Activated CD8-positive, alpha-beta T cell treated with anti-CD3 and anti-CD28 coated beads, Interleukin-2, amount 10 ng/mL, durations not matched to agents 7 days and 5 days (primary cell): ENCODE data around the gene DIS3L2. TPM values are rescaled to one million over a fixed set of nuclear protein-coding genes. Genes with fewer than 3 reads are reported as not detected.
"Not testable (repeated sequence)": the region's sequence is repeated elsewhere in the genome, so short reads cannot be mapped to it uniquely, and the experiment has no call there.

Experiments used
- ATAC-seq: fragments of 150-1000 bp; cut with Tn5 transposase; one replicate; pipeline ENCODE4 v1.10.0; 2021; ENCODE audit warnings: moderate library complexity
- CTCF ChIA-PET: fragments of 350-600 bp; sonication (Branson Sonifier 250); formaldehyde crosslinking; loops from one replicate; lab custom pipeline; 2021; ENCODE audit warnings: antibody characterized with exemption; lab: Charles Lee
- POLR2A ChIA-PET: fragments of 350-600 bp; sonication (Branson Sonifier 250); formaldehyde crosslinking; loops from one replicate; lab custom pipeline; 2021; ENCODE audit warnings: antibody characterized with exemption; lab: Charles Lee
- DNase-seq: peaks from one replicate; pipeline ENCODE4 v3.0.0-alpha.2; 2020
- H3K27ac Mint-ChIP-seq: one replicate; pipeline ENCODE4 v1.8.0; 2021; ENCODE audit warnings: mild to moderate bottlenecking, mixed read lengths
- H3K27me3 Mint-ChIP-seq: one replicate; pipeline ENCODE4 v1.8.0; 2021; ENCODE audit warnings: low read depth, mixed read lengths
- H3K36me3 Mint-ChIP-seq: one replicate; pipeline ENCODE4 v1.8.0; 2021; ENCODE audit warnings: low read depth, mixed read lengths
- H3K4me1 Mint-ChIP-seq: one replicate; pipeline ENCODE4 v1.8.0; 2021; ENCODE audit warnings: low read depth, mixed read lengths
- H3K4me3 Mint-ChIP-seq: one replicate; pipeline ENCODE4 v1.8.0; 2021; ENCODE audit warnings: mild to moderate bottlenecking, mixed read lengths
- H3K9me3 Mint-ChIP-seq: one replicate; pipeline ENCODE4 v1.8.0; 2022; ENCODE audit warnings: mixed read lengths; ENCODE audit not compliant: insufficient read depth
- total RNA-seq, 2 experiments: library from RNA; stranded (reverse); gene quantifications; one replicate each; pipeline ENCODE4 v1.2.3, GENCODE V29; 2021

Gene DIS3L2
- total RNA-seq, 2 experiments from 2014 or later, result 32.2 to 36.2 TPM

DNA sequence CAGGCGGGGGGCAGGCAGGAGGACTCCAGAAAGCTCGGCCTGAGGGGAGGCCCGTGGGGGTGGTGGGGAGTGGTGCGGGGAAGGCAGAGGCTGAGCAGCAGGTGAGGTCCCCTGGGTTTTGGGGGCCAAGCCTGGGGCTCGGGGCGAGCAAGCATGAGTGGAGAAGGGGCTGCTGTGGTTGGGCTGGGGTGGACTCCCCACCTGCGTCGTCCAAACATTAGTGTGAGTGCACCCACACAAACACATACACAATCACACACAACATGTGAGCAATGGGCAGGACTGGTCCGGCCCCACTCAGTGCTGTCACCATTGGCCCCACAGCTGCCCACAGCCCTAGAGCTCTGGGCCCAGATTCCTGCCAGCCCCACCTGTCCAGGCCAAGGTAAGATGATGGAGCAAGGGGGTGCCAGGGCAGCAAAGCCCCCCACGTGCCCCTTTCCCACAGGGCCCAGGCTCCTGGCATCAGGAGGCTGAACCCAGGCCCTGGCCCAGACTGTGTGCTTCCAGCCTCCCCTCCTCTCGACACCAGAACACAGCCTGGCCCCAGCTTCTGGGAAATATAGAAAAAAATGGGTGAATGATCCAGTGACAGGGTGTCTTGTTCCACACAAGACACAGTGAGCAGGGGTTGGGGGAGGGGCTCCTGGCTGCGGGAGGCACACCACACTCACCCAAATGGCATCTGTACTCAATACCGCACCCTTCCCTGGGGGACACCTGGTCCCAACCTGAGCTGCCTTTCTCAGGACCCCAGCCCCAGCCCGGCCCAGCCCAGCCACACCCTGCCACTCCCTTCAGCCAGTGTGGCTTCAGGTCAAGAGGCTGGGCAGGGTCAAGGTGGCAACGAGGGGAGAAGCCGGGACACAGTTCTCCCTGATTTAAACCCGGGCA is 416.6 kb downstream of the DIS3L2 start:
- Mint-ChIP-seq H3K27ac (no peak overlapping the region), H3K9me3 (no peaks in the 10 kb centered on the region), H3K36me3 (no peaks in the 10 kb centered on the region), H3K27me3 (peaks cover 6% of the 10 kb centered on the region), H3K4me3 (no peak overlapping the region), H3K4me1 (peaks cover 2% of the 10 kb centered on the region)
- ATAC-seq (no peak), DNase-seq (no peak)
- ChIA-PET CTCF (interaction anchor here (1.4 kb wide), 1 partner anchor 14 kb away, joined by 3 read pairs; no protein-coding TSS in a partner anchor), POLR2A (interaction anchor here (0.6 kb wide), 1 partner anchor 23 kb away, joined by 3 read pairs; no protein-coding TSS in a partner anchor)

DNA sequence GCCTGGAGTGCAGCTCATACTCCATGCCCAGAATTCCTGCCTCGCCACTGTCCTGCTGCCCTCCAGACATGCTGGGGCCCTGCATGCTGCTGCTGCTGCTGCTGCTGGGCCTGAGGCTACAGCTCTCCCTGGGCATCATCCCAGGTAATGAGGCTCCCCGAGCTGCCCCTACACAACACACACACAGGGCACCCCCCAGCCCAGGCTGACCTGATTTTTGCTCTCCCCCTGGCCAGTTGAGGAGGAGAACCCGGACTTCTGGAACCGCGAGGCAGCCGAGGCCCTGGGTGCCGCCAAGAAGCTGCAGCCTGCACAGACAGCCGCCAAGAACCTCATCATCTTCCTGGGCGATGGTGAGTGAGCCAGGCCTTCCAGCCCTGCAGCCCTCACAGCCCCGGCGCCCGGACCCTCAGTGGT is 417.2 kb downstream of the DIS3L2 start, which contains the start of gene ALPP:
Gene ALPP, plus strand, starts transcription at position 17 of the 417 bp plus-strand sequence. Its CDS starts 52 bp downstream, at position 69.
- CTCF ChIA-PET, H3K4me1 Mint-ChIP-seq, DNase-seq, POLR2A ChIA-PET, H3K36me3 Mint-ChIP-seq, ATAC-seq, H3K9me3 Mint-ChIP-seq, H3K4me3 Mint-ChIP-seq, H3K27ac Mint-ChIP-seq: not testable (repeated sequence)
- peaks cover 11% of the 10 kb centered on the region for H3K27me3 Mint-ChIP-seq

GRCh38 chr2:232379610-232380590 is 418.4 kb downstream of the DIS3L2 start:
- DNase-seq, ATAC-seq, CTCF ChIA-PET, H3K4me1 Mint-ChIP-seq, H3K4me3 Mint-ChIP-seq, H3K9me3 Mint-ChIP-seq, H3K36me3 Mint-ChIP-seq, H3K27ac Mint-ChIP-seq: not testable (repeated sequence)
- POLR2A ChIA-PET, result interaction anchor here (0.6 kb wide), 1 partner anchor 474 kb away, joined by 3 read pairs; no protein-coding TSS in a partner anchor
- peaks cover 22% of the 10 kb centered on the region for H3K27me3 Mint-ChIP-seq

- ATAC-seq (peak; percentile 75), DNase-seq (peak; percentile 34)
- POLR2A ChIA-PET, H3K4me3 Mint-ChIP-seq, H3K27ac Mint-ChIP-seq, H3K4me1 Mint-ChIP-seq, H3K9me3 Mint-ChIP-seq, H3K36me3 Mint-ChIP-seq, CTCF ChIA-PET: not testable (repeated sequence)
- peaks cover 35% of the 10 kb centered on the region for H3K27me3 Mint-ChIP-seq
These were observed 419.9 kb downstream of the DIS3L2 start for GRCh38 chr2:232381204-232382031.

- POLR2A ChIA-PET, result no interaction called here
- CTCF ChIA-PET, result no interaction called here
- Mint-ChIP-seq H3K4me1 (peaks cover 2% of the 10 kb centered on the region), H3K27me3 (peaks cover 39% of the 10 kb centered on the region), H3K9me3 (no peaks in the 10 kb centered on the region), H3K4me3 (no peak overlapping the region), H3K27ac (no peak overlapping the region), H3K36me3 (no peaks in the 10 kb centered on the region)
- ATAC-seq (no peak), DNase-seq (no peak)
These were observed 421.1 kb downstream of the DIS3L2 start for GRCh38 chr2:232382331-232383225.

GRCh38 chr2:232384466-232384865 is 423.0 kb downstream of the DIS3L2 start:
- Mint-ChIP-seq H3K27me3 (peaks cover 44% of the 10 kb centered on the region), H3K36me3 (no peaks in the 10 kb centered on the region), H3K9me3 (no peaks in the 10 kb centered on the region), H3K4me1 (peaks cover 2% of the 10 kb centered on the region), H3K27ac (no peak overlapping the region), H3K4me3 (no peak overlapping the region)
- ChIA-PET CTCF (no interaction called here), POLR2A (no interaction called here)
- DNase-seq (no peak), ATAC-seq (no peak)

GRCh38 chr2:232385058-232385457 is 423.5 kb downstream of the DIS3L2 start:
- H3K27ac Mint-ChIP-seq, H3K4me1 Mint-ChIP-seq, H3K36me3 Mint-ChIP-seq, H3K4me3 Mint-ChIP-seq, CTCF ChIA-PET, DNase-seq, H3K9me3 Mint-ChIP-seq, ATAC-seq, POLR2A ChIA-PET: not testable (repeated sequence)
- H3K27me3 Mint-ChIP-seq, result peaks cover 49% of the 10 kb centered on the region

DNA sequence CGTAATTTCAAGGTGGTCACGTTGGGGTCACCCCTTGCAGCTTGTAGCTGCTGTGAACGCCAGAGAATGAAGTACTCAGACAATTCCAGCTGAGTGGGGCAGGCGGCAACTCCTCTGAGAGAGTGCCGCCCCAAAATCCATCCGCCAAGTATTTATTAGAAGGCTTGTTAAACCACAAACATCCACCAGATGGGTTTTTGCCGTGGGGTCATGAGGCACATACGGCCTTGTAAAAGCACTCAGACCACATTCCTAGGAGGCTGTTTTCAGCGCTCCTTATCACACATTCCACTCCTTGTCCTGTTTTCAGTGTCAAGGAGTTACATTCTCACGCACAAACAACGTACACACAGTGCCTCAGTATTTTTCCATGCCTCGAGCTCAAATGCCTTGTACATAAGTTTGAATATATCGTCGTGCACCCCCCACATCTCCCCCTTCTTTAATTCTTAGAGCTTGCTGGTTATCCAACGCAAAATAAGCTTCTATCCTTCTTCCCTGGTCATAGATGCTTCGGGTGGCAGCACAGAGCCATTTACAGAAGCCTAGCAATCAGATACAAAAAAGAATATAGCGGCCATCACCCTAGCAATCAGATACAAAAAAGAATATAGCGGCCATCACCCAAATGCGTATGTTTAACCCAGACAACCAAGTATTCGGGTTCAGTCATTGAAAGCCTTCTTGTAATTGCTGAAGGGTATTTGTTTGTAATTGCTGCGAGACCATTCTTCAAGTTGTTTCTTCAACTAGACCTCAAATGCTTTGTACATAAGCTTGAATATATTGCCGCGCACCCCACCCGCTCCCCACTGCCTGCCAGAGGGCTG is 424.4 kb downstream of the DIS3L2 start:
- ATAC-seq (no peak), DNase-seq (no peak)
- Mint-ChIP-seq H3K36me3 (no peaks in the 10 kb centered on the region), H3K4me1 (peaks cover 2% of the 10 kb centered on the region), H3K27ac (no peak overlapping the region), H3K9me3 (no peaks in the 10 kb centered on the region), H3K27me3 (peaks cover 55% of the 10 kb centered on the region), H3K4me3 (no peak overlapping the region)
- ChIA-PET CTCF (no interaction called here), POLR2A (no interaction called here)

DNA sequence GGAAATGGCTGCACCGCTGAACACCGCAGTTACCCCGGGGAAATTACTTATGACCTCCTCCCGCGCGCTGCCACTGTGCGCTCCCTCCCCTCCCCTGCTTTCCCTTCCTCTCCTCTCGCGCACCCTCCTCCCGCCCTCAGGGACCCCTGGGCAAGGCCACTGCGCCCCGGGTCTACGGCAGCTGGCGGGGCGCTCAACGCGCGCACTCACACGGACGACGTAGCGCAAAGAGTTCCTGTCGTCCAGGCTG is 424.9 kb downstream of the DIS3L2 start:
- POLR2A ChIA-PET, result no interaction called here
- CTCF ChIA-PET, result no interaction called here
- H3K9me3 Mint-ChIP-seq, result no peaks in the 10 kb centered on the region
- no peak overlapping the region for H3K27ac Mint-ChIP-seq
- H3K36me3 Mint-ChIP-seq, result no peaks in the 10 kb centered on the region
- peaks cover 57% of the 10 kb centered on the region for H3K27me3 Mint-ChIP-seq
- no peak overlapping the region for H3K4me3 Mint-ChIP-seq
- peaks cover 2% of the 10 kb centered on the region for H3K4me1 Mint-ChIP-seq
- DNase-seq (no peak), ATAC-seq (no peak)
